Midbrain (tissue), 1 donor: Measurements from ENCODE around the gene IL32.

Source experiments
- DNase-seq: peaks from one replicate; lab custom pipeline; 2025; lab: John Stamatoyannopoulos, UW

The IL32 gene

GRCh38 chr16:3027983-3028715 is 37.3 kb upstream of the IL32 start:
- peak; percentile 57 for DNase-seq

- DNase-seq: no peak
These were observed 36.6 kb upstream of the IL32 start for GRCh38 chr16:3028716-3029319.

GRCh38 chr16:3029491-3030221 is 35.8 kb upstream of the IL32 start:
- DNase-seq: no peak

- no peak for DNase-seq
These were observed 34.9 kb upstream of the IL32 start for GRCh38 chr16:3030222-3031212.

GRCh38 chr16:3032624-3033023 is 32.8 kb upstream of the IL32 start:
- no peak for DNase-seq

GRCh38 chr16:3035289-3035971 is 30.0 kb upstream of the IL32 start:
- no peak for DNase-seq

GRCh38 chr16:3035972-3036725 is 29.3 kb upstream of the IL32 start:
- no peak for DNase-seq

GRCh38 chr16:3036726-3037315 is 28.6 kb upstream of the IL32 start, which contains the start of gene BICDL2:
TSS of gene BICDL2 (minus strand) at chr16:3036944. CDS start at chr16:3035496, 1,448 bp downstream.
- DNase-seq: no peak

GRCh38 chr16:3038256-3038655 is 27.2 kb upstream of the IL32 start:
- no peak for DNase-seq

- no peak for DNase-seq
These were observed 26.5 kb upstream of the IL32 start for GRCh38 chr16:3038896-3039295.

- no peak for DNase-seq
These were observed 23.1 kb upstream of the IL32 start for GRCh38 chr16:3042376-3042775.

GRCh38 chr16:3044708-3045107 is 20.7 kb upstream of the IL32 start:
- no peak for DNase-seq

- no peak for DNase-seq
These were observed 19.4 kb upstream of the IL32 start, which contains the start of gene MMP25 for GRCh38 chr16:3045758-3046640. TSS of gene MMP25 (plus strand) at chr16:3046561. CDS start at chr16:3046918, 357 bp downstream.

GRCh38 chr16:3046641-3047386 is 18.6 kb upstream of the IL32 start:
- no peak for DNase-seq

- DNase-seq: no peak
These were observed 18.1 kb upstream of the IL32 start for GRCh38 chr16:3047387-3047720.

- DNase-seq: no peak
These were observed 15.4 kb upstream of the IL32 start for GRCh38 chr16:3049921-3050481.

- DNase-seq: no peak
These were observed 15.0 kb upstream of the IL32 start for GRCh38 chr16:3050487-3050886.

- no peak for DNase-seq
These were observed 14.4 kb upstream of the IL32 start for GRCh38 chr16:3051009-3051408.
